ENCODE measurements around the gene MICALL1. TPM values are rescaled to one million over a fixed set of nuclear protein-coding genes. Genes with fewer than 3 reads are reported as not detected.

Gene MICALL1
- total and polyA plus RNA-seq, 9 of the 15 experiments (the other 6 are each of a cell fraction or from before 2014, with no cell fraction given), result 0.32 to 21.5 (median 6.1) TPM

DNA sequence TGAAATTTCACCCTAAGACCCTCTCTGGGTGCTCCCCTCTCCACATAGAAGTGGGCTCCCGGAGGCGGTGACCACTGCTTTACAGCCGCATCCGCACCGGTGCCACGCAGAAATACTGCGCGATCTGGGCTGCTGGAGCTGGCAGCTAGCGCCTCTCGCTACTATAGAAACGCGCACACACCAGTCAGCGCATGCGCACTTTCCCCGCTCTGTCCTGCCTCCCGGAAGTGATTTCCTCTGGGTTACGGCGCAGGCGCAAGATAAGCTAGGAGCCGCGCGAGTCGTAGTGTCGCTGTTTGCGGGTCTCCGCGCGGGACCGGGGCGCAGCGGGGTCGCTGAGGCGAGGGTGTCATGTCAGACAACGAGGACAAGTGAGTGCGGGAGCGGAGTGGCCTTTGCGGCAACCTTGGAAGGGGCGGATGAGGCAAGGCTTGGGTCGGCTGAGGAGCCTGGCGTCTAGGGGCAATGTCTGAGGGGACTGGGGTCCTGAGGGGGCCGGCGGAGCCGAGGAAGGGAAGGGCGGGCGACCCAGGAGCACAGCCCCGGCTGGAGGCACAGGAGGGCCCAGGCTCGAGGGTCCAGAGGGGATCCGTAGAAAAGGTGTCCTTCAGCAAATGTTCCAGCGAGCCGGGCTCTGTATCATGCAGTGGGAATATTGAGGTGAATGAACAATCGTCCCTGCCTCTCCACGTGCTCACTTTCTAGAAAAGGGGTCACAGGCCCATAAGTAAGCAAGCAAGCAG, 47.5 kb downstream of the MICALL1 start, which contains the start of the genes C22orf23 and POLR2F (continued):
- TF ChIP-seq CXXC5 (CRISPR knock-in tag; IDR thresholded peaks at IDR 0.05) (peak; percentile 91), POLR2A (conservative IDR thresholded peaks at IDR 0.05) (peak; percentile 87), HDAC1 (IDR thresholded peaks at IDR 0.05) (peak in 1 of 2 experiments; percentile 75; a peak in 2 of 4 replicates), C11orf30 (IDR thresholded peaks at IDR 0.05; ENCODE audit: low read depth) (peak; percentile 55; the same call in 1 of the 2 replicates), RFX1 (IDR thresholded peaks at IDR 0.05) (peak; percentile 88), TAF1 (IDR thresholded peaks at IDR 0.05; ENCODE audit: control insufficient read depth, extremely low read depth, insufficient read depth, low read length, severe bottlenecking) (peak; percentile 65), SUPT5H (IDR thresholded peaks at IDR 0.05) (peak; percentile 85), MBD2 (IDR thresholded peaks at IDR 0.05; ENCODE audit: borderline replicate concordance, low read depth) (peak; percentile 34; the same call in 1 of the 2 replicates), HEY1 (CRISPR knock-in tag; IDR thresholded peaks at IDR 0.05; ENCODE audit: borderline replicate concordance) (no peak), MNT (conservative IDR thresholded peaks at IDR 0.05) (peak; percentile 29 to 49; a peak in 3 of 4 replicates), POLR2G (IDR thresholded peaks at IDR 0.05; ENCODE audit: low read depth, low read length) (peak; percentile 88), SIN3A (IDR thresholded peaks at IDR 0.05; ENCODE audit: borderline replicate concordance in 2 of 2, control insufficient read depth in 1 of 2, low read depth in 2 of 2, low read length in 2 of 2) (peak in 1 of 2 experiments; percentile 81; a peak in 1 of 4 replicates), ZBTB7A (IDR thresholded peaks at IDR 0.05; ENCODE audit: borderline replicate concordance, control insufficient read depth, low read depth, low read length) (peak; percentile 57), RBFOX2 (IDR thresholded peaks at IDR 0.05; ENCODE audit: low read depth, low read length) (peak; percentile 90), MTA2 (IDR thresholded peaks at IDR 0.05; ENCODE audit: low read depth) (peak; percentile 19; the same call in 1 of the 2 replicates), TFAP4 (CRISPR knock-in tag; IDR thresholded peaks at IDR 0.05; ENCODE audit: borderline replicate concordance) (peak; percentile 57; the same call in 1 of the 2 replicates), CREB1 (IDR thresholded peaks at IDR 0.05) (peak; percentile 59; the same call in 1 of the 2 replicates), CREB1 (CRISPR knock-in tag; IDR thresholded peaks at IDR 0.05) (peak; percentile 77)
- TF ChIP-seq, protein P1, sequence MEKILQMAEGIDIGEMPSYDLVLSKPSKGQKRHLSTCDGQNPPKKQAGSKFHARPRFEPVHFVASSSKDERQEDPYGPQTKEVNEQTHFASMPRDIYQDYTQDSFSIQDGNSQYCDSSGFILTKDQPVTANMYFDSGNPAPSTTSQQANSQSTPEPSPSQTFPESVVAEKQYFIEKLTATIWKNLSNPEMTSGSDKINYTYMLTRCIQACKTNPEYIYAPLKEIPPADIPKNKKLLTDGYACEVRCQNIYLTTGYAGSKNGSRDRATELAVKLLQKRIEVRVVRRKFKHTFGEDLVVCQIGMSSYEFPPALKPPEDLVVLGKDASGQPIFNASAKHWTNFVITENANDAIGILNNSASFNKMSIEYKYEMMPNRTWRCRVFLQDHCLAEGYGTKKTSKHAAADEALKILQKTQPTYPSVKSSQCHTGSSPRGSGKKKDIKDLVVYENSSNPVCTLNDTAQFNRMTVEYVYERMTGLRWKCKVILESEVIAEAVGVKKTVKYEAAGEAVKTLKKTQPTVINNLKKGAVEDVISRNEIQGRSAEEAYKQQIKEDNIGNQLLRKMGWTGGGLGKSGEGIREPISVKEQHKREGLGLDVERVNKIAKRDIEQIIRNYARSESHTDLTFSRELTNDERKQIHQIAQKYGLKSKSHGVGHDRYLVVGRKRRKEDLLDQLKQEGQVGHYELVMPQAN (IDR thresholded peaks at IDR 0.05; ENCODE audit: borderline replicate concordance), result peak; percentile 80; the same call in 1 of the 2 replicates
- TF ChIP-seq, protein P2, sequence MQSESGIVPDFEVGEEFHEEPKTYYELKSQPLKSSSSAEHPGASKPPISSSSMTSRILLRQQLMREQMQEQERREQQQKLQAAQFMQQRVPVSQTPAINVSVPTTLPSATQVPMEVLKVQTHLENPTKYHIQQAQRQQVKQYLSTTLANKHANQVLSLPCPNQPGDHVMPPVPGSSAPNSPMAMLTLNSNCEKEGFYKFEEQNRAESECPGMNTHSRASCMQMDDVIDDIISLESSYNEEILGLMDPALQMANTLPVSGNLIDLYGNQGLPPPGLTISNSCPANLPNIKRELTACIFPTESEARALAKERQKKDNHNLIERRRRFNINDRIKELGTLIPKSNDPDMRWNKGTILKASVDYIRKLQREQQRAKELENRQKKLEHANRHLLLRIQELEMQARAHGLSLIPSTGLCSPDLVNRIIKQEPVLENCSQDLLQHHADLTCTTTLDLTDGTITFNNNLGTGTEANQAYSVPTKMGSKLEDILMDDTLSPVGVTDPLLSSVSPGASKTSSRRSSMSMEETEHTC (IDR thresholded peaks at IDR 0.05), result no peak

Data from K562 (cell line).